Melanocyte of skin (primary cell): ENCODE data around the gene SYT3. TPM values are rescaled to one million over a fixed set of nuclear protein-coding genes. Genes with fewer than 3 reads are reported as not detected.

Experiments used
- total RNA-seq, 2 donors: library from RNA; depleted of rRNA; stranded (reverse); fragments of >200 nt; gene quantifications; 2 replicates each; pipeline ENCODE4 v1.2.3, GENCODE V29; 2012

The SYT3 gene
- total RNA-seq = not detected

DNA sequence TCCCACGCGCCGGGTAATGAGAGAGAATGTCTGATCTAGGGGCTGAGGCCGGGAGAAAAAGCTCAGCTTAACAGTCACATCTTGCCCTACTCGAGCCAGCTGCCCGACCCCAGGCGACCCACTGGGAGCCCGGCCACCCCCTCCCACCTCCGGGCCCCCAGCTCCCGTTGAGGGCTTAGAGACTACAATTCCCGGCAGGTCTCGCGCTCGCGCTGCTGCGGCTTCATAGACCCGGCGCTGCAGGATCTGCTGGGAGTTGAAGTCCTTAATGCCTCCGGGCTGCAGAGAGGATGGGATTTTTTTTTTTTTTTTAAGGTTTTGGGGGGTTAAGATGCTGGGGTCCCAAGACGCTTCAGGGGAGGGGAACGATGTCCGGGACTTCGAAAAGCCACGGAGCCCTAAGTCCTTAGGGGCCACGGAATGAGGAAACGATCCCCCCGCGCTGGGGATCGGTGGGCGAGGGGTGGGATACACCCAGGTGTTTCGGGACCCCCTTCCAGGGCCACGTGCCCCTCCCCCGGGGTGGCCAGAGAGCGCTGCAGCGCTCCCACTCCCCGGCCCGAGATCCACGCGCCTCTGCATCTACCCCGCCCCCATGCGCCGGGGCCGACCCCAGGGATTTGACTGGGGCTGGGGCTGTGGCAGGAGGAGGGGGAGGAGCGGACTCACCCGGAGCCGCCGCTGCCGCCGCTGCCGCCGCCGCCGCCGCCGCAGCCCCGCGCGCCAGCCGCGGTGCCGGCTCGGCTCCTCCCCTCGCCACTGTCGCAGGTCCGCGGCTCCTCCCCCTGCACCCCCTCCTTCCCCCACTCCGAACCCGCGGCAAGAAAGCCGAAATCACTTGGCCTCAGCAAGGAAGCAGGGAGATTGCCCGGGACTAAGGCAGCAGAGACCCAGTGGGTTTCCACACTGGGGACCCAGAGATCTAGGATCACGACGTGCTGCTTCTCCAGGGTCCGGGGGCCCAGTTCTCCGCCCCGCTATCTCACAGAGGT, at the start of gene SYT3:
TSS of gene SYT3 (minus strand) at position 761 of the 992 bp plus-strand sequence. CDS start 2,470 bp downstream, outside the sequence.

GRCh38 chr19:50649433-50650391, 10.0 kb upstream of the SYT3 start, which contains the start of gene C19orf81:
C19orf81 (plus strand) TSS chr19:50649445; CDS start chr19:50649445, 0 bp downstream.

Other genes with a start within 250 kb of the SYT3 start
- not detected for gene SPIB, start 220.9 kb downstream of the SYT3 start, total RNA-seq
- not detected for gene MYBPC2, start 207.0 kb downstream of the SYT3 start, total RNA-seq
- gene EMC10, start 163.4 kb downstream of the SYT3 start, total RNA-seq = 10 to 100 TPM; 44.3 to 55.7 TPM
- gene GARIN5A, start 163.0 kb downstream of the SYT3 start, total RNA-seq = not detected
- gene JOSD2, start 128.7 kb downstream of the SYT3 start, total RNA-seq = 10 to 100 TPM; 24.6 to 25.8 TPM
- gene ASPDH, start 126.0 kb downstream of the SYT3 start, total RNA-seq = not detected
- under 1 TPM in 1 of 2 donors, not detected in 1; under 0.01 TPM for gene LRRC4B, start 71.4 kb downstream of the SYT3 start, total RNA-seq
- not detected for gene C19orf81, start 9.6 kb upstream of the SYT3 start, total RNA-seq
- under 1 TPM in 1 of 2 donors, not detected in 1; 0.67 TPM for gene SHANK1, start 79.9 kb upstream of the SYT3 start, total RNA-seq
- gene CLEC11A, start 83.5 kb upstream of the SYT3 start, total RNA-seq = 10 to 100 TPM in 1 of 2 donors, 1 to 10 TPM in 1; 5.5 to 25.0 TPM
- not detected for gene GPR32, start 130.6 kb upstream of the SYT3 start, total RNA-seq
- gene ACP4, start 150.5 kb upstream of the SYT3 start, total RNA-seq = not detected
- gene KLK1, start 183.9 kb upstream of the SYT3 start, total RNA-seq = under 1 TPM in 1 of 2 donors, not detected in 1; under 0.01 TPM
- not detected for gene KLK15, start 193.7 kb upstream of the SYT3 start, total RNA-seq
- gene KLK3, start 215.0 kb upstream of the SYT3 start, total RNA-seq = not detected
- not detected for gene KLK2, start 233.6 kb upstream of the SYT3 start, total RNA-seq